ENCODE results near the gene REN.

DNA sequence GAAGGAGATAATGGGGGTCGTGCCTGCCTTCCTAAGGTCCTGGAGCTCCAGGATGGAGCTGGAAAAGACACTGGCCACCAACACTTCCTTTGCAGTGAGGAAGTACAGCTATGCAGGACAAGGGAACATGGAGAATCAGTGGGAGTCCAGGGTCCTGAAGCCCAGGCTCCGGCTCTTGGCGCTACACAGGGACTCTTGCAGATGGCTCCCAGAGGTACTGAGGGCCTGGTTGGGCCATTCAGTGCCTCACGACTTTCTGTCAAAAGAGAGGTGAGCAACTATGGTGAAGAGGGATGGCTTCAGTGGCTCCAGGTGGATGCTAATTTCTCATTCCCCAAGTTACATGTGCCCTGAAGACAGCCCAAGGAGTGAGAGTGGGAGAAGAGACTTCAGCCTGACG is 12.5 kb downstream of the REN start:
- TF ChIP-seq CTCF (conservative IDR thresholded peaks at IDR 0.05; ENCODE audit: low read length) (no peak), EZH2phosphoT487 (IDR thresholded peaks at IDR 0.05; ENCODE audit: borderline replicate concordance) (no peak)

Data from Loucy (cell line).